Measurements from ENCODE around the gene DAW1. TPM values are rescaled to one million over a fixed set of nuclear protein-coding genes. Genes with fewer than 3 reads are reported as not detected.

DAW1 gene
- total RNA-seq, 1 donor from 2014 or later: not detected

GRCh38 chr2:227890495-227891079, 19.2 kb downstream of the DAW1 start:
- no peaks in the 10 kb centered on the region for H3K4me1 ChIP-seq
- H3K27ac ChIP-seq: no peak overlapping the region
- no peaks in the 10 kb centered on the region for H3K36me3 ChIP-seq
- TF ChIP-seq CTCF (IDR thresholded peaks at IDR 0.05): peak; percentile 73
- DNase-seq (no peak), ATAC-seq (peak; percentile 66)
- intact Hi-C loops (cut with DNase I): no loop called here
- no peaks in the 10 kb centered on the region for H3K9me3 ChIP-seq
- H3K27me3 ChIP-seq: no peaks in the 10 kb centered on the region
- H3K4me3 ChIP-seq: no peak overlapping the region

- Histone ChIP-seq H3K27ac (no peak overlapping the region), H3K27me3 (no peaks in the 10 kb centered on the region), H3K9me3 (no peaks in the 10 kb centered on the region), H3K36me3 (no peaks in the 10 kb centered on the region), H3K4me1 (no peaks in the 10 kb centered on the region), H3K4me3 (no peak overlapping the region)
- no peak for TF ChIP-seq CTCF (IDR thresholded peaks at IDR 0.05)
- intact Hi-C loops (cut with DNase I): no loop called here
- DNase-seq (no peak), ATAC-seq (no peak)
Observed at GRCh38 chr2:227891673-227892072, 20.2 kb downstream of the DAW1 start.

- Histone ChIP-seq H3K4me3 (no peak overlapping the region), H3K9me3 (no peaks in the 10 kb centered on the region), H3K27ac (no peak overlapping the region), H3K36me3 (no peaks in the 10 kb centered on the region), H3K4me1 (no peaks in the 10 kb centered on the region), H3K27me3 (no peaks in the 10 kb centered on the region)
- no peak for ATAC-seq
- intact Hi-C loops (cut with DNase I): no loop called here
- no peak for TF ChIP-seq CTCF (IDR thresholded peaks at IDR 0.05)
- DNase-seq: no peak
Observed at GRCh38 chr2:227903381-227903780, 31.9 kb downstream of the DAW1 start.

- H3K27ac ChIP-seq: no peak overlapping the region
- no peaks in the 10 kb centered on the region for H3K27me3 ChIP-seq
- intact Hi-C loops (cut with DNase I): no loop called here
- ATAC-seq (no peak), DNase-seq (no peak)
- no peak for TF ChIP-seq CTCF (IDR thresholded peaks at IDR 0.05)
- H3K36me3 ChIP-seq: no peaks in the 10 kb centered on the region
- no peaks in the 10 kb centered on the region for H3K9me3 ChIP-seq
- H3K4me1 ChIP-seq: no peaks in the 10 kb centered on the region
- no peak overlapping the region for H3K4me3 ChIP-seq
Observed at GRCh38 chr2:227906991-227907390, 35.6 kb downstream of the DAW1 start.

- H3K27me3 ChIP-seq: no peaks in the 10 kb centered on the region
- no peak overlapping the region for H3K27ac ChIP-seq
- no peaks in the 10 kb centered on the region for H3K36me3 ChIP-seq
- no peak overlapping the region for H3K4me3 ChIP-seq
- ATAC-seq: no peak
- DNase-seq: no peak
- H3K9me3 ChIP-seq: no peaks in the 10 kb centered on the region
- no peak for TF ChIP-seq CTCF (IDR thresholded peaks at IDR 0.05)
- H3K4me1 ChIP-seq: no peaks in the 10 kb centered on the region
- intact Hi-C loops (cut with DNase I): no loop called here
Observed at GRCh38 chr2:227908266-227909054, 37.0 kb downstream of the DAW1 start.
